HG03064 (cell line): ENCODE measurements around the gene LMAN2.

Experiments
- ATAC-seq: cut with Tn5 transposase; IDR thresholded peaks from one replicate; pipeline ENCODE4 v1.9.1; 2021; ENCODE audit warnings: low read depth; ENCODE audit not compliant: unreplicated experiment

Gene LMAN2

GRCh38 chr5:177293819-177294581 lies 57.5 kb downstream of the LMAN2 start:
- ATAC-seq, result no peak

GRCh38 chr5:177291735-177292134 lies 59.7 kb downstream of the LMAN2 start:
- no peak for ATAC-seq

GRCh38 chr5:177290816-177291596 lies 60.5 kb downstream of the LMAN2 start:
- no peak for ATAC-seq

- no peak for ATAC-seq
Measured at GRCh38 chr5:177288191-177288590, 63.3 kb downstream of the LMAN2 start.
